Adipose tissue (tissue), 3 donors: ENCODE data around the gene VAV2. TPM values are rescaled to one million over a fixed set of nuclear protein-coding genes. Genes with fewer than 3 reads are reported as not detected.

Experiments
- H3K27ac ChIP-seq: one replicate; pipeline ENCODE4 v1.5.1; 2013; ENCODE audit warnings: low read depth, low read length
- WGBS, 3 donors: extraction: QIAGEN DNeasy Blood & Tissue Kit; methylation state at CpG; one replicate each; pipeline ENCODE4 v1.1.7; 2013; 5-methylcytosine and 5-hydroxymethylcytosine counted together
- polyA plus RNA-seq, 3 donors: library from polyadenylated mRNA; stranded (reverse); fragments of 200-250 nt; gene quantifications; one replicate each; pipeline ENCODE4 v1.2.3, GENCODE V29; 2013
- donor health status: healthy with polysubstance abuse.
- donor health status: Bipolar disorder and iron deficiency.
- donor health status: healthy.

The VAV2 gene
- polyA plus RNA-seq, 3 donors = 6.0 to 15.2 (median 6.9) TPM

DNA sequence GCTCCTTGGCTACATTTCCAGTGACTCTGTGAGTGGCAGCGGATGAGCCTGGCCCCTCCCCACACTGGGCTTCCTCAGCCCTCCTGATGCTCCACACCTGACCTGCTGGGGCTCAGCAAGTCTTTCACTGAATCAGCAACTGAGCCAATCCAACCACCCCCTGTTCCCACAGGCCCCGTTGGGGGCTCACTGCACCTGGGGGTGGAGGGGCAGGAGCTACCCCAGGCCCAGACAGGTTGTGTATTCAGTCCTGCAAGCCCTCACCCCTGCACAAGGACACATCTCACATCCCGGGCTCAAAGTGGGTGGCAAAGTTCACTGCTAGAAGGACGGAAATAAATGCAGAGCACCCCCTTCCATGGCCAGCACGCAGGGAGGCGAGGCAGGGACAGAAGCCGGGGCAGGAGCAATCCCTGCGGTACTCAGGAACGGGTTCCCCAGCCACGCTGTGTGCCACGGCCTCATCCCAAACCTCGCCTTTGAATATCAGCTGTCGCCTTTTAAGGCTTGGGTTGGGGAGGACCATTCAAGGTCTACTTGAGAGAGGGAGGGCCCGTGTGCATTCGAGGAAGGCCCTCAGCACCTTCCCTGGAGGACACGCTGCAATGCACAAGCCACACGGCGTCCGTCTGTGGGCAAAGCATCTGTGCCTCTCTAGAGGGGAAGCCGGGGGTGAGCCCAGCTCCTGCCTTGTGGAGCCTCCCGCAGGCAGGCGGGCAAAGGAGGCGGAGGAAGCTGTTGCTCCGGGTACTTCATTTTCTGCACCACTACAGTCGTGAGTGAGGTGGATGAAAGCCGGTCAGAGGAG lies 179.0 kb downstream of the VAV2 start:
- no peak overlapping the region for H3K27ac ChIP-seq
- 91 to 93% (median 92%) methylated on average over 26 of the region's 26 CpGs for WGBS, 3 donors

DNA sequence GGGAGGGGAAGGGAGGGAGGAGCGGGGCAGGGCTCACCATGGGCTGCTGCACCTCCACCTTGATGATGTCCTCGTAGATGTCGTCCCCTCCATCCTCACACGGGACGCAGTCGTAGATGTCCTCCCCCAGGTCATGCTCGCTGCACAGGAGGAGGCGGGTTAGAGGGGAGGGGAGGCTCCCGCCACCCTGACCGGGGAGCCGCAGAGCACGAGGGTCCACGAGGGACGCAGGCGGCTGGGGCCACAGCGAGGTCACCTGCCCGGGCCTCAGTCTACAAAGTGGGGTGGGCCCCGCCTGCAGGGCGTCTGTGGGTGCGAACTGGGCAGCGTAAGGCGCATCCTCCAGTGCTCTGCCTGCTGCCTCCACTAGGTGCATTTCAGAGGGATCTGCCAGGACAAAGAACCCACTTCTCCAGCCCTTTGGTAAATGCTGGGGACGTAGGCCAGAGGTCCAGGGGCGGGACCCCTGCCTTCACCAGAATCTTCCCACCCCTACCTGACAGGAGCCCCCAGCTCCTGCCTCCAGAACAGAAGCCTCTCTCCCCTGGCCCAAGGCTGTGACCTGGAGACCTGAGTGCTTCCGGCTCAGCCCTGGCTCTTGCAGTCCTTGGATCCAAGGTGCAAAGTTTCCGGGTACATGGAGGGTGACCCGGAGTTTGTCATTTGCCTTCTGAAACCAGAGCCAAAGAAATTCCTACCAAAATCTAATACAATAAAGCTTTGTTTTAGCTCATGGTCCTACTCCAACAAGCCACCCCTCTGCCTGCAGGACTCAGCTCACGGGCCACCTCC lies 179.9 kb downstream of the VAV2 start:
- H3K27ac ChIP-seq = no peak overlapping the region
- WGBS, 3 donors = 92 to 97% (median 94%) methylated on average over 27 to 28 of the region's 28 CpGs

DNA sequence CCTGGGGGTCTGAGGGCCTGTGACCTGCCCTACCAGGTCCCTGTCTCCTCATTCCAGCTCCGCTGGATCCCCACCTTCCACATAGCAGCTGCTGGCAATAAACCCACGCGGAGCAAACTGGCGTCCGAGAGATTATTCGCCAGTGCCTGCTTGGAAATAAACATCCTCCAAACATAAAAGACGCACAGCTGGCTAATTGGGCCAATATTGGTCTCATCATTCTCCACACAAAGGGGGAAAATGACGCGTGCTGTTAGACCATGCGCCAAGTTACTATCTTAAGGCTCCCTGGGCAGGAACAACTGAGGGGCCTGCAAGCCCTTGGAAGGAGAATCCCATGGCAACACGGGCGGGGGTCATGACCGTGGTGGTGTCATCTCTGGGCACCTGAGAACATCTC lies 180.7 kb downstream of the VAV2 start:
- WGBS, 3 donors = 89 to 93% (median 90%) methylated on average over 13 of the region's 13 CpGs
- H3K27ac ChIP-seq = no peak overlapping the region

DNA sequence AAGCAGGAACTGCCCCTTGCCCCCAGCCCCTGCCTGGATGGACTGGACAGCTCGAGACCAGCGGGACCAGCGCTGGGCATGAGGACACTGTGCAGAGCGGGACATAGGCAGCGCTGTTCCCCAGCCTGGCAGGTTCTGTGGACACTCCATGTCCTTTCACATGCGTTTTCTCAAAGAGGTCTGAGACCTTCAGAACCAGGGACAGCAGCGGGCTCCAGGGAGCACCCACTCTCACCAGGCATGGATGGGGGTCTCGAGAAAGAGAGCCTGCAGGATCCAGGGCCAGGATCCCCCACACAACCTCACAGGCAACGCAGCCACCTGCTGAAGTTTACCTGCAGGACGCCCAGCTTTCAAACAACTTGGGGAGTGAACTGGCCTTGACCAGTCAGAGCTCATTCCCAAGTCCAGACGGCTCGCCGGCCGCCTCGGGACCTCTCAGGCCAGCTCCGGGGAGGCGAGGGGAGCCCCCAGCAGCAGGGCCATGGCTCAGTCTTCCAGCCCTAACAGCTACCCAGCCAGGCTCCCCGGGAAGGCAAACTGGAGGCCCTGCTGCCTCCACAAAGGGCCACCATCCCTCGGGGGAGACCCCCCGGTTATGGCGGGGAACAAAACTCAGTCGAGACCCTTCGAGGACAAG lies 181.4 kb downstream of the VAV2 start:
- 82 to 94% (median 91%) methylated on average over 23 of the region's 23 CpGs for WGBS, 3 donors
- no peak overlapping the region for H3K27ac ChIP-seq

DNA sequence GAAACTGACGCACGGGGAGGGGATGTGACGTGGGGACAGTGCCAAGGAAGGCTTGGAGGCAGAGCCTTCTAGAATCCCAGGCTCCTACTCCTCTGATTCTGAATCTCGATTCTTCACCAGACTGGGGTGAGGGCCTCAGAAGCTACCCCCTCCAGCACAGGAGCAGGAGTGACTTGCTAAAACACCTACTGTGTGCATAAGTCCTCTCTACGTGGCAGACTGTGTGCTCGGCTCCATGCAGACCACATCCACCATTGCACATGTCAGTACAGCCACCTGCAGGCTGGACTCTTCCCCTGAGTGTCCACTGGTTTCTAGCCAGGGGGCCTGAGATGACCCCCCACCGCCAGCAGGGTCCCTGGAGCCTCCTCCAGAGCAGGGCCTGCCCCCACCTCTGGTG lies 182.8 kb downstream of the VAV2 start:
- 88% methylated on average over 7 of the region's 7 CpGs for WGBS, 3 donors
- H3K27ac ChIP-seq = no peak overlapping the region

DNA sequence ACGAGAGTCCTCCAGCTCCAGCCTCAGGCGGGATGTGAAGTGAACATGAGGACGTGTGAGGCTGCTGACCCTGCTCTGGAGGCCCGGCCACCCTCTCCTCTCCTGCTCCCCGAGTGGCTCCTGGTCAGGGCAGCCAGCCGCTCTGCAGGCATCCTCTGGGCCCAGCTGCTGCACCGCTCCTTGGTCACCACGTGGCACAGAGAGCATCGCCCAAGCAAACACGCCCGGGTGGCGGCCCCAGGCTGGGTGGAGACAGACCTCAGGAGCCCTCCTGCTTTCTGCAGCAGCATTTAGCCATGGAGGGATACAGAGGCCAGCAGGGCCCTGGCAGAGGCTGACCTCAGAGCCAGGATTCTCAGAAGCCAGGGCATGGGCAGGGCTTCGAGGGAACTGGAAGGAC lies 184.3 kb downstream of the VAV2 start:
- 89 to 94% (median 93%) methylated on average over 13 of the region's 13 CpGs for WGBS, 3 donors
- no peak overlapping the region for H3K27ac ChIP-seq

DNA sequence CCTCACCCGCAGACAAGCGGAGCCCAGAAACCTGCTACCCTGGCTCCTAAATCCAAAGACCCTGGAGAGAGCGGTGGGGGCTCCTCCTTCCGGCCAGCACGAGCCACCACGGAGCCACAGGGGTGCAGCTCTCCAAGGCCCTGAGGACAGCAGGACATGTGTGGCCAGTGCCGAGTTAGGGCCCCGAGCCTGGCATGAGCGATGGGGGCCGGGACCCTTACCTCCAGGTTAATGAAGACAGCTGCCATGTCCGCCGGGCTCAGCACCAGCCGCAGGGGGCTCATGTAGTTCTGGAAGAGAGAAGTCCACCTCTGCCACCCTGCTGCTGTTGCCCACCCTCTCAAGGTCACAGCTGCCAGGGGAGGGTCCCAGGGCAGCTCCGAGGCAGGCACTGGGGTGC lies 185.1 kb downstream of the VAV2 start:
- WGBS, 3 donors = 93 to 97% (median 94%) methylated on average over 14 of the region's 14 CpGs

DNA sequence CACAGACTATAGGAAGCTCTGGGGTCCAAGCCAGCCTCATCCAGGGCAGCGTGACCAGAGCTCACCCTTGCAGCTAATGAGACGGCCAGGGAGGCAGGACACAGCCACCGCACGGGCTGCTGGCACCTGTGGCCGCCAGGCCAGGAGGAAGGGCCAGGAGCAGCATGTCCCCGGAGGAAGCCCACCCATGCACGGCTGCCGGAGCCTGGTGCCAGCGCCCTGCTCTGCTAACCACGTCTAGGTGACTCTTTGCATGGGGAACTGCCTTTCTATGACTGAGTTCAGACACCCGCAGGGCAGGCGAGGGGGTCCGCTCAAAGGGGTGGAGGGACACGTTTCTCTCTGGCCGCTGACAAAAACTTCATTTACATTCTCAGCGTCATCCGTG lies 185.5 kb downstream of the VAV2 start:
- H3K27ac ChIP-seq = no peak overlapping the region
- 93 to 94% (median 94%) methylated on average over 17 of the region's 17 CpGs for WGBS, 3 donors

More for the DNA sequence above, 185.1 kb downstream of the VAV2 start:
- H3K27ac ChIP-seq = no peak overlapping the region

DNA sequence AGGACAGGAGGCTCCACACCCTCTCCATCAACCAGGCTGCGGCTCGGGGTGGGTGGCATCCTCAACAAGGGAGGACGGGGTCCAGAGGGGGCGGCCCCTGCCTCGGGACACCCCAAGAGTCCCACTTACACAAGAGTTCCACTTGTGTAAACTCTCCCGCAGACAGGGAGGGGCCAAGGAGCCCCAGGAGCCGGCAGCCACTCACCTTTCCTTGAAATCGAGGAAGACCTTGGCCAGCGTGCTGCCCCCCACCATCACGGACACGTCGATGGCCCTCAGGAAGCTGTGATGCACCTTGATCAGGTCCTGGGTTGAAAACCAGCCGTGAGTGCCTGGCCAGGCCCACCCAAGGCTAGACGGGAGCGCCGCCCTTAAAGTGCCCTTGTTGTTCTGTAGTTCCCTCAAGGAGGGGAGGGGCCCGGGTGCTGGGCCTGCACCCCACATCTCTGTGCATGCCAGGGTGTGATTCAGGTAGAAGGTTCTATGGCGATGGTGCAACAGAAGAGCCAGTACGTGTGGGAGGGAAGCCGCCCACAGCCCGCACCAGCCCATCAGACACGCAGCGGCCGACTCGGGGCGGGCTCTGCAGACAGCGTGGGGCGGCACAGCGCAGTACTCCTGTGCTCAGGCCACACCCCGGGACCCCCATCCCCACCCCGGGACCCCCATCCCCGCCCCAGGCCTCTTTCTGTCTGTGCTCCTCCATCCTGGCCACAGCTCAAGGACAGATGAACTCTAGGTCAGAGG lies 186.1 kb downstream of the VAV2 start:
- WGBS, 3 donors = 93 to 94% (median 94%) methylated on average over 31 to 32 of the region's 32 CpGs
- H3K27ac ChIP-seq = no peak overlapping the region

DNA sequence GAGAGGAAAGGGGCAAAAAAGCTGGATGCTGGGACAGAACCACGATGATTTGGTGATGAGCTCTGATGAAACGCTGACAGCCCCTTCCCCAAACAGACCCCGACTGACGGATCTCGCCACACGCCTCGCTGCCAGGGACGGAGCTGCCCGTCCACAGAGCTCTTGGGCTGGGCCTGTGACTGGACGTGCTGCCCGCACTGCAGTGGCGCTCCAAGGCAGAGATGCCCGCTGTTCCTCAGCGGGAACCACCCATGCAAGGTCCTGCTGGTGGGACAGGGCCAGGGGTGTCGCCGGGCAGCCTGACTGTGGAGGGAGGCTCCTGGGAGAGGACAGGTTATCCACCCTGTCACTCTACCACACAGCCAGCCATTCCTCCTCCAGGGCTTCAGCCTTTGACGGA lies 187.9 kb downstream of the VAV2 start:
- 93 to 95% (median 94%) methylated on average over 17 of the region's 17 CpGs for WGBS, 3 donors
- H3K27ac ChIP-seq = no peak overlapping the region

DNA sequence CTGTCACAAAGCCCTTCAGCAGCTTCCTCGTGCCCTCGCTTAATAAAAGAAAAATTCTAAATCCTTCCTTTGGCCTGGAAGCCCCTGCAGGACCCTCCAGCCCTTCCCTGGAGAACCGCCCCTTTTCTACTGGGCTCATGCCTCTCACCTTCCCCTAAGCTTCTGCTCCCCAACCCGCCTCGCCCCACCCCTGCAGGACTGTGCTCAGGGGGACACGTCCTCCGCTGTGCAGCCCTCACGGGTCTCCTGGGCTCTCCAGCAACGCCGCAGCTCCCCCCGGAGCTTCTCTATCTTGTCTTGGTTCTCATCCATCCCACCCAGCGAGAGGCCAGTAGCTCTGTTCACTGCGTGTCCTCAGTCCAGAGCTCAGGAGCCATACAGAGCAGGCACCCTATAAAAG lies 188.4 kb downstream of the VAV2 start:
- WGBS, 3 donors = 82 to 94% (median 89%) methylated on average over 13 of the region's 13 CpGs
- H3K27ac ChIP-seq = no peak overlapping the region

DNA sequence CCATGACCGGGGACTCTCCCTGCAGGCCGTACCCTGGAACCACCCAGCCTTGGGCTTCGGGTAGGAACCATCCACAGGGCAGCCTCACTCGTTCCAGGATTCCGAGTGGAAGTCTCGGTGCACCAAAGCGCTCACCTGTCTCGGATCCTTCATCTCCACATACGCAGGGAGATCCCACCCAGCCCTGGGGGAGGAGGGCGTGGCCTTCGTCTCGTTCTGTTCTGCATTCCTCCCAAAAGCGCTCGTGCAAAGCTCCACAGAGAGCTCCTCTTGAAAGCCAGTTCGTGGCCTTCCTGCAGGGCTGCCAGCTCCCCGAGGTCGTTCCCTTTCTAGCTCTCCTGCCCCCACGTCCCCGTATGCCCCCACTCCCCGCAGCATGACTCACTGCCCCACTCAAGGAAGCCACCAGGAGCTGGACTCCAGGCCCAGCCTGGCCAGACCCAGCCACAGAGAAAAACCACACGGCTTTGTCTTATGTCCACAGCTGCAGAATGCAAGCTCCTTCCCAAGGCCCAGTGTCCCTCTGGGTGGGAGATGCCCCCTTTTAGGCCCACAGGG lies 189.0 kb downstream of the VAV2 start:
- 66 to 79% (median 73%) methylated on average over 21 of the region's 21 CpGs for WGBS, 3 donors
- H3K27ac ChIP-seq = no peak overlapping the region

DNA sequence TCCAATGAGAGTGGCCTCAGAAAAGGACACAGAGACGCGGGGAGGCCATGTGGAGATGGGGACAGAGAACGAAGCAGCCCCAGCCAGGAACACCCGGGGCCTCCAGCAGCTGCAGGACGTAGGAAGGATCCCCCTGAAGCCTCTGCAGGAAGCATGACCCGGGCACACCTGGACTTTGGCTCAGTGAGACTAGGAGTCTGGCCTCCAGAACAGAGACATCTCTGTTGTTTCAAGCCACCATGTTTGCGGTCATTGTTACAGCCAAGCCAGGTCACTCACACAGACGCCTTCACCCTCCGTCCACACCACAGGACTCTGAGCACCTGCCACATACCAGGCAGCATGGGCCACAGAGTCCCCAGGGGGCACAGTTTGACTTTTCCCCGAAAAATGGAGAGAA lies 190.4 kb downstream of the VAV2 start:
- no peak overlapping the region for H3K27ac ChIP-seq
- 87 to 92% (median 88%) methylated on average over 10 of the region's 10 CpGs for WGBS, 3 donors

DNA sequence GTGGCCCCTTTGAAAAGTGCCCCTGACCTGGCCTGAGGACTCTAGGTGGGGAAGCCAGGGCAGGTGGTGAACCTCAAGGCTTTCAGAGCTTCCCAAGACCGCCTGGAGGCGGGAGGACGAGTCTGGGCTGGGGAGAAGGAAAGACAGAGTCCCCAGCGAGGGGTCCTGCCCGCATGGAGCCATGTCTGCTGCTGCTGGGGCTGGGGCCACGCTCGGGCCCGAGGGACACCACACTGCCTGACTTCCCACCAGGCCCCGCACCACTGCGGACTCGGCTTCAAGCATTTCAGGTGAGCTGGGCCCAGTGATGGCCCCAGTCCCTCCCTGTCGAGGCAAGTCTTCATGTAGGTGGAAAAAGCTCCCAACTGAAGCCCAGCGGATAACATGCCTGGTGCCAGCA lies 191.9 kb downstream of the VAV2 start:
- WGBS, 3 donors = 92 to 94% (median 93%) methylated on average over 12 to 13 of the region's 13 CpGs

DNA sequence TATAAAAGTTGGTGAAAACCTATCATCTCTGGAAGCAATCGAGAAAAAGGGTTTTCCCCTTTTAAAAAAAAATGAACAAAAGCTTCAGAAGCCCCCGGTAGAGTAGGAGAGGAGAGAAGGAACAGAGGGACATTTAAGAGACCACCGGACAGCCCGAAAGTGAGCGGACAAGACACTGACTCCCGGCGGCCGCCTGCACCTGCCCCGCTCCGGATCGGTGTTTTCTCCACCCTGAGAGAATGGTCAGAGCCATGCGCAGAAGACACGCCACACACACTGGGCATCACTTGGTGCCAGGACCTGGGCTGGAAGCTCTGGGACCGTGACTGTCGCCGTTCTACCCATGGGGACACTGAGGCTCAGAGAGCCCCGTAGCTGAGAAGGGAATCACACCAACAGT lies 192.4 kb downstream of the VAV2 start:
- no peak overlapping the region for H3K27ac ChIP-seq
- WGBS, 3 donors = 93 to 94% (median 94%) methylated on average over 17 of the region's 17 CpGs

More for the DNA sequence above, 191.9 kb downstream of the VAV2 start:
- no peak overlapping the region for H3K27ac ChIP-seq

DNA sequence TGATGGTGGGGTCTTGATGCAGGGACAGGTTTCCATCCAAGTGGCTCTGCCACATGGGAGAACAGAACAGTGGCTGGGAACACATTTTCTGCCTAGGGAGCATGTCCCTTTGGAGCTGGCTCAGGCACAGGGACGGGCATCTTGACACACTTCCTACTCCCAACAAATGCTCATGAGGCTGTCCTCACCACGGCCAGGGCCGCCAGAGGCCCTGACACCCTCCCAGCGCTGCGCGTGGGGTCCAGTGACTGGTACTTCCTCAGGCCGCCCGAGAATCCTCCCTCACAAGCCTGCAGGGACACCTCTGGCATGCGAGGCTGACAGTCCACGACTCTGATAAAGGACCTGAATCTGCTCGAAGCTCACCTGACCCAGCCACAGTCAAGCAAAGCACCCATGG lies 193.0 kb downstream of the VAV2 start:
- WGBS, 3 donors = 89 to 91% (median 90%) methylated on average over 11 of the region's 11 CpGs
- H3K27ac ChIP-seq = no peak overlapping the region

DNA sequence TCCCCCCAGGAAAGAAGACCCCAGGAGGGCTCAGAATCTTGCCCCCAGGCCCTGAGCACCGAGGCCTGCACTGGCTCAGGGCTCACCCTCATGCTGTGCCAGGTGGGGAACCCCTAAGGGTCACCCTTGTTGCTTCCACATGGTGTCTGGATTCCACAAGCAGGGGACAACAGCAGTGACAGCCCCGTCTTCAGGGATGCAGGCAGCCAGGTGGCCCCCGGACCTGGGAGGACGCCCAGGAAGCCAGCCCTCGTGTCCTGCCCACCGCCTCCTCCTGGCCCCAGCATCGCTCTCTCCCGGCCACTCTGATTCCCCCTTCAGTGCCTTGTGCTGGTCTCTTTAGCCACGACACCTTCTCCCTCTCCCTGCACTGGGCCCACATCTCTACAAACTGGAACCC lies 194.0 kb downstream of the VAV2 start:
- 89 to 96% (median 92%) methylated on average over 9 of the region's 9 CpGs for WGBS, 3 donors
- no peak overlapping the region for H3K27ac ChIP-seq

DNA sequence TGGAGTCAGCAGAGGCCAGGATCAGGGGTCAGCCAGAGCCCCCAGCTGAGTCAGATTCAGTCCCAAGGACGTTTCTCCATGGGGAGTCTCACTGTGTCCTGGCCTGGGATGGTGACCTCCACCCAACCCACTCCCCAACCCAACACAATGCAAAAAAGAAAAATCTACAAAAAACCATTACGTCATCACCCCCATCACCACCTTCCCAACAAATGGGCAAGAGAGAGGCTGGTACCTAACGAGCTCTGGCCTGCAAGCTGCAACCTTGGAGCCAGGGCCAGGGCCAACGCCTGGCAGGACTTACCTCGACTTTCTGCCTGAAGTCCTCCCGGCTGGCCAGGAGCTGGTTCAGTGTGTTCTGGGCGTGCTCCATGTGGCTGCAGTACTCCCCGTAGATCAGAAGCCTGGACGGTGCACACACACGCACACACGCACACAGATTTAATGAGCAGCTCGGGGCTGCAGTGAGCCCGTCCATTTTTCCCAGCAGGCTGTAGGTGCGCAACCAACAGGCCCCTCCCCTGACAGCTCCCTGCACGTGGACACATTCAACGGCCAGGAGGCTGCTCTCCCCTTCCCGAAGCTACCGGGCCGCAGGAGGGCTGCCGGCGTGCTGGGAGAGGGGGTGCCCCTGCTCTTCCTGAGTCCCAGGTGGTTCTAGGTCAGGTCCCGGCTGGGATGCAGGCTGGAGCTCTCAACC lies 194.6 kb downstream of the VAV2 start:
- WGBS, 3 donors = 83 to 91% (median 88%) methylated on average over 22 of the region's 22 CpGs
- H3K27ac ChIP-seq = no peak overlapping the region
